Kidney glomerular epithelial cell (primary cell): ENCODE results near the gene ODAD2.
"Not testable (repeated sequence)": the region's sequence is repeated elsewhere in the genome, so short reads cannot be mapped to it uniquely, and the experiment has no call there.

ENCODE experiments used
- DNase-seq: peaks from one replicate; lab custom pipeline; 2025; lab: John Stamatoyannopoulos, UW

The ODAD2 gene, protein sequence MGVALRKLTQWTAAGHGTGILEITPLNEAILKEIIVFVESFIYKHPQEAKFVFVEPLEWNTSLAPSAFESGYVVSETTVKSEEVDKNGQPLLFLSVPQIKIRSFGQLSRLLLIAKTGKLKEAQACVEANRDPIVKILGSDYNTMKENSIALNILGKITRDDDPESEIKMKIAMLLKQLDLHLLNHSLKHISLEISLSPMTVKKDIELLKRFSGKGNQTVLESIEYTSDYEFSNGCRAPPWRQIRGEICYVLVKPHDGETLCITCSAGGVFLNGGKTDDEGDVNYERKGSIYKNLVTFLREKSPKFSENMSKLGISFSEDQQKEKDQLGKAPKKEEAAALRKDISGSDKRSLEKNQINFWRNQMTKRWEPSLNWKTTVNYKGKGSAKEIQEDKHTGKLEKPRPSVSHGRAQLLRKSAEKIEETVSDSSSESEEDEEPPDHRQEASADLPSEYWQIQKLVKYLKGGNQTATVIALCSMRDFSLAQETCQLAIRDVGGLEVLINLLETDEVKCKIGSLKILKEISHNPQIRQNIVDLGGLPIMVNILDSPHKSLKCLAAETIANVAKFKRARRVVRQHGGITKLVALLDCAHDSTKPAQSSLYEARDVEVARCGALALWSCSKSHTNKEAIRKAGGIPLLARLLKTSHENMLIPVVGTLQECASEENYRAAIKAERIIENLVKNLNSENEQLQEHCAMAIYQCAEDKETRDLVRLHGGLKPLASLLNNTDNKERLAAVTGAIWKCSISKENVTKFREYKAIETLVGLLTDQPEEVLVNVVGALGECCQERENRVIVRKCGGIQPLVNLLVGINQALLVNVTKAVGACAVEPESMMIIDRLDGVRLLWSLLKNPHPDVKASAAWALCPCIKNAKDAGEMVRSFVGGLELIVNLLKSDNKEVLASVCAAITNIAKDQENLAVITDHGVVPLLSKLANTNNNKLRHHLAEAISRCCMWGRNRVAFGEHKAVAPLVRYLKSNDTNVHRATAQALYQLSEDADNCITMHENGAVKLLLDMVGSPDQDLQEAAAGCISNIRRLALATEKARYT

DNA sequence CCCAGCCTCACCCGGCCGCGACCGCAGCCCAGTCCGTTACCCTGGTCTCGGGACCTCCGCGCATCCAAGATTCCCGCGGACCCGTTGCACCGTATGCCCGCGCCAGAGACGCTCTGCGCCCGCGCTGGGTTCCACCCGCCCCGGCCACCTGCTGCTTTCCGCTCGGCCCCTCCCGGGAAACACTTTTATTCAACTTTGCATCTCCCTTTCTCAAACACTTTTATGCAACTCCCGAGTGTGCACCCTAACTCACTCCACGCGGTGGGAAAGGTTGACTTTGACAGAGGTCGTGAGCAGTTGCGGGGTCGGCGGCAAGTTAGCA, at the start of gene ODAD2:
ODAD2 (minus strand) TSS at position 126 of the 322 bp plus-strand sequence. CDS start 3,937 bp downstream, outside the sequence.
- DNase-seq = no peak

DNA sequence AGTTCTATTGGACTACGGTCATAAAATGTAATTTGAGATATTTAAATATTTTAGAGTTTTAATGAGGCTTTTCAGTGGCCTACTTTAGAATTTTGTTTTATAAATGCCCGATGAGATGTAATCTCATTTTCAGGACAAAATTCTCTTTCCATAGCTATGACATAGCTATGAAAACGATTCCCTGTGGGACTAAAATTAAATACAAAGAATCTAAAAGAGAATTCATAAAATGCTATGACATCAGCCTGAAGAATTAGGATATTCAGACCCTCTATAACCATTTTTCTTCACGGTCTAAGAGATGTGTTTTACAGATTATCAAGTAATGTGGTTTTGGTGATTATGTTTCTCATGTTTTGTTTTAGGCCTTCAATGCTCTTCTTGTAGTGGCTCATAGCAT, 48.2 kb upstream of the ODAD2 start:
- no peak for DNase-seq

DNA sequence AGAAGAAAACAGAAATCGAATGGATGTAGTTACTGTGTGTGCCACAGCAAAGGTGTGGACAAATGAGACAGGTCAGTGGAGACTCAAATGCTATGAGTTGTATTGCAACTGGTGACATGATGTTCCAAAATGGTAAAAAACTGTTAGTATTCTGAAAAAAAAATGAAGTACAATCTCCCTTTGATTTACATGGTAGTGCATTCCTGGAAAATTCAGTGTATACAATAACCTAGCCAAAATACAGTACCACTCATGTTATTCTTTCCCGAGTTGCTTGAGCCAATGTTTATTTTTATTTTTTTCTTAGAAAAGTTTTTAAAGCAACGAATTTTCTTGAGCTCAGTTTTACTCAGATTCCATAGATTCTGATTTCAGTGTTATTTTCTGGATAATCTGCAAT, 47.7 kb upstream of the ODAD2 start:
- no peak for DNase-seq

DNA sequence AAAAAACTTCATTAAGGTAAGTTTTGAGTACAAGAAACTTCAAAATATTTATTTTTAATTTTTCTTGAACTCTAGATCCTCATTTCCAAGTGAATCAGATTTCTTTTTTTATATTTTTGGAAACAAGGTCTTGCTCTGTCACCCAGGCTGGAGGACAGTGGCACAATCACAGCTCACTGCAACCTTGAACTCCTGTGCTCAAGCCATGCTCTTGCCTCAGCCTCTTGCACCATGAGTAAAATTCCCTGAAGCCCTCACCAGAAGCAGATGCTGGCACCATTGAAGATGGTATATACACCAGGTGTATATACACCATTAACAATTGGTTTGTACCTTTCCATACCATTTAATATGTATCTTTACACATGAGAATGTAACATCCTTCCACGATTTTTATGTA, 45.1 kb upstream of the ODAD2 start:
- no peak for DNase-seq

DNA sequence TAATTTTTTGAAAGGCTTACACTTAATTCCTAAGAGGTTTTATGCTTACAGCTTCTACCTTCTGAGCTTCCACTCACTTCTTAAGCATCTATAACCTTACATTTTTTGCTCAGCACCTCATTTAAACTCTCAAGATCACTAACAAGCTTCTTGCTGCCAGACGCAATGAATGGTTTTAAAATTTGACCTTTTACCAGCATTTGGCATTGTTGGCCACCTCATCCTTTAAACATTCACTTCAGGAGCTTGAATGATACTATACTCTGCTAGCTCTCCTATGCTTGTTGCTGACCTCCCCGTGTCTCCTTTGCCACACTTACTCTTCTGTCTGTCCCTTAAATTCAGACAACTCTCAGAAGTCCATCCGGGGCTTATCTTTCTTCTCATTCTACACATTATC, 37.7 kb upstream of the ODAD2 start:
- peak; percentile 23 for DNase-seq

DNA sequence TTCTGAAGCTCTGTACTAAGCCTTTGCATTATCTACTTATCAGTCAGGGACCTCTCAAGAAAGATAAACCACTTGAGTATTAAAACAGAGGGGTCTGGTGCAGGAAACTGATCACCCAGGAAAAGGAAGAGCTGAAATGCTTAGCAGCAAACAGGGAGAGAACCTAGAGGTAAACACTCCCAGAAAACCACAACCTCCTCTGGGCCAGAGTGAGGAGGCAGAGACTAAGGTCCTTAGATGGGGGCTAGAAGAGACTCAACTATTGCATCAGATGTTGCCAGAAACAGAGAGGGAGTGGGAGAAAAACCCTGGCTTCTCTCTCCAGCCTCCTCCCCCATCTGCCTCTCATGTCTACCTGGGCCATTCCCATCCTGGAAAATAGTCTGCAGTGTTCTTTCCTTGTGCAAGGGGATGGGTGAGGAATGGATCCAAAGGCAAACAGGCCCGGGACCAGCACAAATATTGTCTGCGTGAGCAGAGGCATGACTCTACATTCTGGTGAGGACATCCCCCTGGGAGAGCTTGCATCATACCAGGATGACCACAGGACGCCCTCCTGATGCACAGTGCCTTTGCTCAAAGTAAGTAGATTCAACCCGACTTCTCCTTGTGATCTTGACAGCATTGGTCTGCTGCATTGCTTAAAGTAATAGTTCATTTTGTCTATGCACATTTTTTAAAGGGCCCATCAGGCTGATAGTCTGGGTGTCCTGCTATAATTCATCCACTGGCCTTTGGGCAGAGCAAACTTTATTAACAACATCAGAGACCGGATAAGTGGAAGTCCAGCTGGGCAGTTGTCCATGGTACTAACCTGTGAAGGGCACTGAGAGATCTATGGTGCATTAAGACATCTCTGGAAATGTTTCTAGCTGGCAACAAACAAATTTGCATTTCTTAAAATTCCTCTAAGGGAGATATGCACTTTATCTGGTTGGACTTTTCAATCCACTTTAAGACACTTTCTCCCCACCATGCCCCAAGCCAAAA, 22.4 kb upstream of the ODAD2 start:
- DNase-seq = no peak

DNA sequence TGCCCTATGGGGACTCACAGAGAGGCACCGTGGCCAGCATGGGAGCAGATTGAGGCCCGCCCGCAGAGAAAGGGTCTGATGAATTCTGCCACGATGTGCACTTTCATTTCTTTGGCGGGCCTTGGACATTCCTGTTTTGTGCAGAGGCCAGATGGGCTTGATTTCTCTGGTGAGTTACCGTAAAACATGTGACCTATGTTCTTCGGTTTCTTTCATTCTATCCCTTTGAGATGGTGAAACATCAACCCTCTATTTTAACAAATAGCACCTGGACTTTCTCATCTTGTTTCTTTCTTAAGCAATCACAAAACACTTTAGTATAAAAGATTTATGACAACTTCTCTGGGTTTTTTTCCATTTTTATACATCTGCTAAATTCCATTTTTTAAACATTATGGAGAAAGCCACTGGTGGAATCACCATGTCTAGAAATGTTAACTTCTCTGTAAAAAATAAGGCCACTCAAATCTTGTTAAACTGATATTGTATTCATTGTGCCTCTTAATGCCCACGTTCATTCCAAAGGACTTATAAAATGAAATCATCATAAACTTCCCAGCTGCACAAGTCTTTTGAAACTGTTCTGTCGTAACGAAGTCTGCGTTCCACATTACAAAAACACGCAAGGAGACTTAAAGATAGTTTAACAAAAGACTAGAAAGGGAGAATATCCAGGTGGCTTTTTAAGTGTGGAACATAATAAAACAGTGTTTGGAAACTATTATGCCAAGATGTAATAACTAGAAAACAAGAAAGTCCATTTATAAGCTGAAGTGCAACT, 21.4 kb upstream of the ODAD2 start:
- DNase-seq = no peak

DNA sequence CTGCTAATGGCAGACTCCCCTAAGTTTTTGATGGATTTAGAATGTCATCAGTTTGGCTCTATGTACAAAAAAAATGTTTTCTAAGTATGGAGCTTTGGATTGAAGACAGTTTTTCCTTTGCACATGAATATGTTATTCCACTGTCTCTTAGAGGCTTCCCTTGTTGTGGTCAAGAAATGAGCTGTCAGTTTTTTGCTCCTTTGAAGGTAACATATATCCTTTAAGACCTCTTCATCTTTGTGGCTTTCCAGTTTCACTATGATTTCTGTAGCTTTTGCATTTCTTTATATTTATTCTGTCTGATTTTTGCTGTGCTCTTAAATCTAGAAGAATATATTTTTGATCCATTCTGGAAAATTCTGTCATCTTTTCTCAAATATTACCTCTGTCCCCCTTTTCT, 15.8 kb upstream of the ODAD2 start:
- no peak for DNase-seq

DNA sequence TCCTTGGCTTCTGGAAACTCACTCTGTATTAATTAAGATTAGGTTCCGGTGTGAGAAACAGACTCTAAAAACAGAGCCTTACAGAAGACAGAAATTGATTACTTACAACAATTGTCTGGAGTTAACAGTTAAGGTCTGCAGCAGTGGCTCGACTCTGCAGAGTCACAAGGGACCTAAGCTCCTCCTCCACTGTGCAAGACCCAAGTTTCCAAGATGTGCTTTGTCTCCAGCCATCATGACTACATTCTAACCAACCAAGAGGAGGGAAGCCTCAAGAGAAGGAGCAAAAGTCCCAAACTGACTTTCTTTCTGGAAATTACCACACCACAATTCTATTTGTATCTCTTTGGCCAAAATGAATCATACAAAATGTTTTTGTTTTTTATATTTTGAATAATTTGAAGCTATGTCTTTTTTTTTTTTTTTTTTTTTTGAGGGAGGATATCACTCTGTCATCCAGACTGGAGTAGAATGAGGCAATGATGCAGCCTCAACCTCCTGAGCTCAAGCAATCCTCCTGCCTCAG, 14.2 kb upstream of the ODAD2 start:
- no peak for DNase-seq

DNA sequence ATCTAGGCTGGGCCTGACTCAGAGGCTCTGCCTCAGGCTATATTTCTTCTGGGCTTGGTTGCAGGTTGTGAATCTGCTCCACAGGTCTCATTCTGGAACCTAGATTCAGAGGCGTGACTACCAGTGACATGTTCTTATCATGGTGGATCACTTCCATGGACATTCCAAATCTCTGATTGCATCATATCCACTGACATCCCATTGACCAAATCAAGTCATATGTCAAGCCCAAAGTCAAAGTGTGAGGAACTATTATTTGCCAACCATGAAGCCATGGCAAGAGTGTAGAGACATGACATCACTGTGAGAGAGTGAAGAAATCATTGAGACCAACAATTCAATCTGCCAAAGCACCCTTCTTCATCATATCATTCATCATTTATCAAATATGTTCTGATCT, 11.9 kb upstream of the ODAD2 start:
- DNase-seq = no peak

DNA sequence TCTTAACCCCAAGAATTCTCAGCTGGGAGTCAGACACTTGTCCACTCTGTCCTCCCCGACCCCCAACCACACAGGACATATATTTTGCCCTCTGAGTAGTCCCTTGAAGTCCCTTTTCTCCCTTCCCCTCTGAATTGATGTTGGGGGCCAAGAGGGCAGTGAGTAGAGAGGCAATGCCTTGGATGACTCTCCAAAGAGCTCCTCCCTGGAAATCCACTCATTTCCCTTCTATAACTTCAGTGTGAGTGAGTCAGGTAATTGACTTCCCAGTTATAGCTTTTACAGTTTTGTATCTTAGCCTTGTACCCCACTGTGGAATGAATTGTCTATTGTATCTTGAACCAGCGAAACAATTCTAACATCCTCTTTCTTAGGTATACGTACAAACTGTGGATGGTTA, 9.2 kb upstream of the ODAD2 start:
- no peak for DNase-seq

DNA sequence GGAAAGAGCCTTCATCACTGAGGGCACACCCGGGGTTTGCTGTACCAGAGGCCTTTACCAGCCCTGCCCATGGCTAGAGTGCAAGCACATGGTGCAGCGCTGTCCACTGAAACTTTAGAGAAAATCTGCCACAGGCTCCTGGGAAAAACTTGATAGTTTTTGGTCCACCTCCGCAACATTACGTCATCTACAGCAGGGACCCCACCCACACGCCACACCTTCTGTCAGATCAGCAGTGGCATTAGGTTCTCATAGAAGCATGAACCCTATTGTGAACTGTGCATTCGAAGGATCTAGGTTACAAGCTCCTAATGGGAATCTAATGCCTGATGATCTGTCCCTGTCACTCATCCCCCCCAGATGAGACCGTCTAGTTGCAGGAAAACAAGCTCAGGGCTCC, 2.5 kb upstream of the ODAD2 start:
- DNase-seq = no peak

DNA sequence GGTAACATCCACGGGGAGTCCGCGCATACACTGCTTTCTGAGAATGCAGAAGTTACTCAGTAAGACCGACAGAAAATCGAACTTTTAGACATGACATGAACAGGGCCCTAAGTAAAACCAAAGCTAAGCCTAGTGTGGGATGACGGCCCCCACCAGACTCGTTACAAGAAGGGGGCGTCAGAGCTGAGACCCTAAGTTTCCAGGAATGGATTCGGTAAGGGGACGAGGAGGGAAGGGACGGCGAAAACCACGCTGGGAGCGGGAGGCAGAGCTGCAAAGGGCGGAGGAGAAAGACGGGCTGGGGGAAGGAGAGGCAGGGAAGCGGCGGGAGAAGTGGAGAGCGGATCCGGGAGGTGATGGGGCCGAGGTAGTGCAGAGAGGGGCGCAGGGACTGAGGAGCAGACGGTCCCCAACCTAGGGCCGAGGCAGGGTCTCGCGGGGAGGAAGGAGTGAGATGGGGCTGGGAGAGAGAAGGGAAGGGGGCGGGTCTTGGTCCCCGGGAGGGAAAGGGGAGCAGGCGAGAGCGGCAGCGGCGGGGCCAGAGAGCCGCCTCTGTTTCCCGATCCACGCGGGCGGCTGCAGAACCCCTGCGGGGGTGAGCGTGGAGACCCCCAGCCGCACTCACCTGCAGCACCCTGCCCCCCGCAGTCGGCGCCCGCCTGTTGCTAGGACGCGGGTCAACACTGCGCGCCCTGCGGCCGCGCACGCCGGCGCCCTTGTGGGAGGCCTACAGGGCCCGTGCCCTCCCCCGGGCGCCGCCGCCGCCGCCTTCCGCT, 513 bp downstream of the ODAD2 start:
- peak; percentile 58 for DNase-seq

DNA sequence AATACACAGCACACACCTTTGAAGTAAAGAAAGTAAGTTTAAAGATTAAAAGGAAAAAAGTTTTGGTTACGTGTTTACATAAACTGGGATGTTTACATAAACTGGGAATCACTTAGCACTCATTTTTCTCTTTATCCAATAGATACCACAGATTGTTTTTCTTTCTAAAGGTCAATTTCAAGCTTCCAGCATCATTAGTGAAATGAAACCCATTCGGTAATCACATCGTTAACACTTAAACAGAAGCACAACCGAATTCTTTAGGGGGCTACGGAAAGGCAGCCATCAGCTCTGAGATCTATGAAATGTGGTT, 1.1 kb downstream of the ODAD2 start:
- no peak for DNase-seq

DNA sequence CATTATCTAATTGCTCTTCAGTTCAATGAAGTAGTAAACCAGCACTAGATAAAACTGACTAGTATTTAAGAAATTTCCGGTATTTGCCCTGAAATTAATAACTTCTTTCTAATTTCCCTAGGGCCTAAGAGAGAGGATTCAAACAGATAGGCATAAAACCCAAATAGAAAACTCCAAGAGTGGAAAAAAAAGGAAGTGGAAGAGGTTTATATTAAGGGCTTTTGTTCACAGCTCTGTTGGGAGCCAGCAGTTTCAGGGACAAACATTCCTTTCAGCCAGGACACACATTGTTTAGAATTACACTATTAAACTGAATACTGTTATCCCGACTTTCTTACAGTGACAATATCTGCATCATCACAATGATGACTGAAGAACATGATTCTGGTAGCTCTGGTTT, 3.6 kb downstream of the ODAD2 start:
- peak; percentile 37 for DNase-seq

DNA sequence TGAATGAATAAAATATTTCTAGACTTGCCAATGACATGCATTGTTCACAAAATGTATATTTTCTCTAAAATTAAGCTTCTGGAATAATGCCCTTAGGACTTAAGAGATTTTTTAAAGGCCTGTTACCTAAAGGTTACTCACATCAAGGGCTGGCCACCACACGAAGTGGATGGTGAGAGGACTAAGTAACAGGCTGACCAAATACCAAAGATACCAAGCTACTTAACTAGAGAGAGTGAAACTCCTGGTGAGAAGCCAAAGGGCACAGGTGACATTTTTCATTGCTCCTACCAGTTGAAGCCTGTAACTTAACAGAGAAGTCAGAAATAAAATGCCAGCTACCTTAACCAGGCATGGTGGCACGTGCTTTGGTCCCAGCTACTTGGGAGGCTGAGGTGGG, 9.5 kb downstream of the ODAD2 start:
- not testable (repeated sequence) for DNase-seq

DNA sequence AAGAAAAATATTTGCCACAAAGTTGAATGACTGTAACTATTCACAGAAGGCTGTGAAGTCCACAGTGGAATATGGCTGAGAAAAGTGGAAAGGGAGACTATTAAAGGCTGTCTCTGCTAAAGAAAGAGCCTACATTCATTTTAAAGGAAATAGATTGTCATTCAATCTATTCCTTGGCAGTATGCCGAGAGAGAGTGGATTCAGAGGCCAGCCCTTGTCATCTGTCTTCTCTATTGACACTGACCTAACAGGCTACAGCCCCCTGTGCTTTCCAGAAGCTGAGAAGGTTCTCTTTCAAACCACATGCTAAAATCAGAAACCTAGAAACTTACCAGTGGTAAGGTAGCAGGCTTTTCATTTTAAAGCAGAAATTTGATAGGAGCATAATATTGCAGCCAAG, 12.1 kb downstream of the ODAD2 start:
- DNase-seq = no peak

DNA sequence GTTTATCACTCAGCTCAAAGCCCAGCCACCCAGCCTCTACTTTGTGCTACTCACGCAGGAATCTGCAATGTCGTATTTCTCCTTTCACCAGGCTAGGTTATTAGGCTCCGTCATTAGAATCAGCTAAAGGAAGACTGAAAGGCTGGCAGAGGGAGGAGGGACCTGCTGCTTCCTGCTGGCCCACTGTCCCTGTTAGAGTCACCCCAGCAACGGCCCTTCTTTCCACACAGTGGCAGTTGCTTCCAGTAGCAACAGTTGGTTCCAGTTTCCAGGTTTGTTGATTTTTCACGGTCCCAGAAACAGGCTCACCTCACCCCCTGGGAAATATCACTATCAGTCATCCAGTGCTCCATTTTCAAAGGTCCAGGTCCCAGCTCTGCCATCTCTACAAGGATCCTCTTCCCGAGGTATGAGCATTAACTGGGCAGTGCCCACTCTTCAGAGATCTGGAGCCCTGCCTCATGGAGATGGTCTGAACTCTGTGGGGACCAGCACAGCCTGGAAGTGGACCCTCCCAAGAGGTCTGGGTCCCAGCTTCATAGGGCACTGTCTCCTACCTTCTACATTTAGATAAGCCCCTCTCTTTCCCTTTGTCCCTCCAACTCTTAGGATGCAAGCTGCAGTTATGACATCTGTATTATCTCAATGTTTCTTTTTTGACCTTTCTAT, 15.9 kb downstream of the ODAD2 start:
- DNase-seq = no peak

DNA sequence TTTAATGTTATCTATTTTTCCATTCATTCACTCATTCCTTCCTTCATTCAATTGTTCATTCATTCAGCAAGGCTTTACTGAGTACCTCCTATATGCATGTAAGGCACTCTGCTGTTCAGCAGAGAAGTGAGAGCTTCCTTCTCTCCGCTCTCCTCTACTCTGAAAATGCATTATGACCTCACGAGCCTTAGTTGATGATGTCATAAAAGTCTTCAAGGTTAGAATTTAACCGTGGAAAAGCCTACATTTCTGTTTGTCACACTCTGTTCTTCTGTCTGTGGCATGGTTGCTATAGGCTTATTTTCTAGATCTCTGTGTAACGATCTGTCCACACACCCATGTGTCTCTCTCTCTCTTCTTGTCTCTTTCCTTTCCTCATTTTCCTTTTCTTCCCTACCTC, 17.1 kb downstream of the ODAD2 start:
- DNase-seq = no peak

DNA sequence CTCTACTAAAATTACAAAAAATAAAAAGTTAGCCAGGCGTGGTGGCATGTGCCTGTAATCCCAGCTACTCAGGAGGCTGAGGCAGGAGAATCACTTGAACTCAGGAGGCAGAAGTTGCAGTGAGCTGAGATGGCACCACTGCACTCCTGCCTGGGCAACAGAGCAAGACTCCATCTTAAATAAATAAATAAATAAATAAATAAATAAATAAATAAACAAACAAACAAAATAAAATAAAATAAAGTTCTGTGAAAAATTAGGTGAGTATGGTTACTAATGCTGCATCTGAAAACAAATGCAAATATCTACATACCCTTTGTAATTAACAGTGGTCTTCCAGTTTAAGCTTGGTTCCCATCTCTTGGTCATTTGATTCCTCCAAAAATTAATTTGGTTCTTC, 28.1 kb downstream of the ODAD2 start:
- not testable (repeated sequence) for DNase-seq
